Measurements from ENCODE around the gene TMEM143. TPM values are rescaled to one million over a fixed set of nuclear protein-coding genes. Genes with fewer than 3 reads are reported as not detected.

The TMEM143 gene
- total and polyA plus RNA-seq, 2 of the 8 experiments (the other 6 are each of a cell fraction or from before 2014, with no cell fraction given), result 14.2 to 19.1 TPM

- TF ChIP-seq TAF7 (optimal IDR thresholded peaks at IDR 0.05; ENCODE audit: borderline replicate concordance, low read depth, low read length), result peak; percentile 30
- TF ChIP-seq NANOG (IDR thresholded peaks at IDR 0.05; ENCODE audit: insufficient read depth, low read depth, low read length, poor library complexity, severe bottlenecking), result no peak
- no peak for TF ChIP-seq ZNF274 (IDR thresholded peaks at IDR 0.05; ENCODE audit: borderline replicate concordance, extremely low read depth, low read length)
- no peak for TF ChIP-seq CHD1 (IDR thresholded peaks at IDR 0.05; ENCODE audit: low read depth, low read length)
- TF ChIP-seq SIRT6 (IDR thresholded peaks at IDR 0.05; ENCODE audit: low read length), result no peak
- peak; percentile 64; the same call in 1 of the 2 replicates for TF ChIP-seq SP1 (IDR thresholded peaks at IDR 0.05; ENCODE audit: low read depth, low read length)
- TF ChIP-seq BRCA1 (IDR thresholded peaks at IDR 0.05; ENCODE audit: low read depth, low read length), result no peak
- no peak for TF ChIP-seq RXRA (IDR thresholded peaks at IDR 0.05; ENCODE audit: insufficient read depth, low read depth, low read length)
- no peak for TF ChIP-seq CBX8 (IDR thresholded peaks at IDR 0.05; ENCODE audit: borderline replicate concordance, low read depth, low read length)
- TF ChIP-seq POU5F1 (IDR thresholded peaks at IDR 0.05; ENCODE audit: low read depth, low read length), result no peak
- TF ChIP-seq CTCF (IDR thresholded peaks at IDR 0.05; ENCODE audit: control extremely low read depth in 1 of 3, insufficient read depth in 1 of 3, low read depth in 1 of 3, low read length in 3 of 3), result peak; percentile 80 to 87 (median 86)
- TF ChIP-seq POLR2A (IDR thresholded peaks at IDR 0.05; ENCODE audit: control extremely low read depth in 1 of 2, low read depth in 2 of 2, low read length in 2 of 2), result 0 out of 3 replicates have a peak, but pooled peaks of 1 of the 2 experiments have one; percentile 22
- 0 out of 2 replicates have a peak, but pooled peaks have one; percentile 11 for TF ChIP-seq EGR1 (IDR thresholded peaks at IDR 0.05; ENCODE audit: borderline replicate concordance, low read depth, low read length)
- no peak for TF ChIP-seq SP2 (IDR thresholded peaks at IDR 0.05; ENCODE audit: low read length)
- no peak for TF ChIP-seq CTBP2 (IDR thresholded peaks at IDR 0.05; ENCODE audit: borderline replicate concordance, insufficient read depth, insufficient read length, low read length)
- no peak for TF ChIP-seq KDM4A (IDR thresholded peaks at IDR 0.05; ENCODE audit: low read depth, low read length, severe bottlenecking)
- TF ChIP-seq MAX (IDR thresholded peaks at IDR 0.05), result peak; percentile 55
- no peak for TF ChIP-seq CBX5 (IDR thresholded peaks at IDR 0.05; ENCODE audit: low read depth, low read length)
These were observed 43.8 kb downstream of the TMEM143 start (continued) for GRCh38 chr19:48319647-48320541.
